Measurements from ENCODE around the gene MAP4K4. TPM values are rescaled to one million over a fixed set of nuclear protein-coding genes. Genes with fewer than 3 reads are reported as not detected.

MAP4K4 gene
- total RNA-seq, 1 donor from 2014 or later: 427 TPM

DNA sequence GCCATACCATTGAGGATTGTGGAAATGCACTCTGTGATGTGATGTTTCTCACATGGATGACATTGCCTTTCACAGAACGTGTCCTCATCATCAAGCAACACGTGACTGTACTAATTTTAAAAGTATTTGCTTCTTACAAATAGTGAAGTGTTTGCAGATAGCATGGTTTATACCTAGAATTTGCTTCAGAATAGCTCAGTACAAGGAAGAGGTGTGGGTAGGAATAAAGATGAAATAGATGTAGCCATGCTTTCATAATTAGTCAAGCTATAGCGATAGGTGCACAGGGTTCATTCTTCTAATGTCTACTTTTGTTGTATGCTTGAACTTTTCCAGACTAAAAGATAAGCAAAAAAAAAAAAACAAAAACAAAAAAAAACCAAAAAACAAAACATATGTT, 27.5 kb downstream of the MAP4K4 start:
- DNase-seq (ENCODE audit: low spot score): no peak
- TF ChIP-seq, protein P1, sequence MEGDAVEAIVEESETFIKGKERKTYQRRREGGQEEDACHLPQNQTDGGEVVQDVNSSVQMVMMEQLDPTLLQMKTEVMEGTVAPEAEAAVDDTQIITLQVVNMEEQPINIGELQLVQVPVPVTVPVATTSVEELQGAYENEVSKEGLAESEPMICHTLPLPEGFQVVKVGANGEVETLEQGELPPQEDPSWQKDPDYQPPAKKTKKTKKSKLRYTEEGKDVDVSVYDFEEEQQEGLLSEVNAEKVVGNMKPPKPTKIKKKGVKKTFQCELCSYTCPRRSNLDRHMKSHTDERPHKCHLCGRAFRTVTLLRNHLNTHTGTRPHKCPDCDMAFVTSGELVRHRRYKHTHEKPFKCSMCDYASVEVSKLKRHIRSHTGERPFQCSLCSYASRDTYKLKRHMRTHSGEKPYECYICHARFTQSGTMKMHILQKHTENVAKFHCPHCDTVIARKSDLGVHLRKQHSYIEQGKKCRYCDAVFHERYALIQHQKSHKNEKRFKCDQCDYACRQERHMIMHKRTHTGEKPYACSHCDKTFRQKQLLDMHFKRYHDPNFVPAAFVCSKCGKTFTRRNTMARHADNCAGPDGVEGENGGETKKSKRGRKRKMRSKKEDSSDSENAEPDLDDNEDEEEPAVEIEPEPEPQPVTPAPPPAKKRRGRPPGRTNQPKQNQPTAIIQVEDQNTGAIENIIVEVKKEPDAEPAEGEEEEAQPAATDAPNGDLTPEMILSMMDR (IDR thresholded peaks at IDR 0.05; ENCODE audit: unreplicated experiment): no peak
- Mint-ChIP-seq H3K4me3 (ENCODE audit: unreplicated experiment) (no peak overlapping the region), H3K9me3 (ENCODE audit: unreplicated experiment) (no peaks in the 10 kb centered on the region), H3K27ac (ENCODE audit: unreplicated experiment) (no peak overlapping the region), H3K36me3 (ENCODE audit: low read depth, unreplicated experiment) (peaks cover 6% of the 10 kb centered on the region), H3K27me3 (ENCODE audit: unreplicated experiment) (peaks cover 3% of the 10 kb centered on the region), H3K4me1 (ENCODE audit: unreplicated experiment) (peaks cover 68% of the 10 kb centered on the region)

DNA sequence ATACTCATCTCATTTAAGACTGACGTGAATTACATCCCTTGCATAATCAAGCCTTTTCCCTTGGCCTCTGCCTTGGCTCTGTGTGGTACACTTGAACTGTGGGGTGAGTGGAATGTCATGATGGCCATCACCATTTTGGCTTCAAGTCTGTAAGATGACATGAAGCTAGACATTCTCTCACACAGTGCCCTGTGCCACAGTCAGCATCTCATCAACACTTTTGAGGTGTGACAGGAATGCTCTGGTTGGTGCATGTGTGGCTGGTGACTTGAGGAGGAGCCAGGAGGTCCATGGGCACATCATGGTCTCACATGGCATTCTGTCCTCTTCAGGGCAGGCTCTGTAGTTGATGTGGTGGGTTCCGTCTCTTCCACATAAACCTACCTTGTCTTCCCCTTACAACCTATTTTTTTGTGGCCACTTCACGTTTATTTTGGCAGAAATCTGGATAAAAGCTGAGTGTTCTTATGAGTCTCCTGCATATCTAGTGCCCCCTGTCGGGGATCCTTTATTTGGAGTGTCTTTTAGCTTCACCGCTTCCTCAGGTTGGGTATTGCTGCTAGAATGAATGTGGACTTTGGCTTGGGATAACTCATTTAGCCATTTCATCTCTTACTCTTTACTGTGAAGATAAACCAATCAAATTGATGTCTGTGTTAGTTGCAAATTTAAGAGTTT, 28.1 kb downstream of the MAP4K4 start:
- Mint-ChIP-seq H3K27me3 (ENCODE audit: unreplicated experiment) (peaks cover 3% of the 10 kb centered on the region), H3K9me3 (ENCODE audit: unreplicated experiment) (no peaks in the 10 kb centered on the region), H3K4me1 (ENCODE audit: unreplicated experiment) (peaks cover 69% of the 10 kb centered on the region), H3K27ac (ENCODE audit: unreplicated experiment) (no peak overlapping the region), H3K4me3 (ENCODE audit: unreplicated experiment) (no peak overlapping the region), H3K36me3 (ENCODE audit: low read depth, unreplicated experiment) (peaks cover 8% of the 10 kb centered on the region)
- TF ChIP-seq, protein P1 (IDR thresholded peaks at IDR 0.05; ENCODE audit: unreplicated experiment): peak; percentile 44
- DNase-seq (ENCODE audit: low spot score): peak; percentile 24

GRCh38 chr2:101728865-101729264, 31.4 kb downstream of the MAP4K4 start:
- H3K27me3 Mint-ChIP-seq (ENCODE audit: unreplicated experiment): peaks cover 1% of the 10 kb centered on the region
- H3K36me3 Mint-ChIP-seq (ENCODE audit: low read depth, unreplicated experiment): peaks cover 5% of the 10 kb centered on the region
- no peaks in the 10 kb centered on the region for H3K9me3 Mint-ChIP-seq (ENCODE audit: unreplicated experiment)
- no peak for DNase-seq (ENCODE audit: low spot score)
- peaks cover 62% of the 10 kb centered on the region for H3K4me1 Mint-ChIP-seq (ENCODE audit: unreplicated experiment)
- TF ChIP-seq, protein P1 (IDR thresholded peaks at IDR 0.05; ENCODE audit: unreplicated experiment): no peak
- no peak overlapping the region for H3K4me3 Mint-ChIP-seq (ENCODE audit: unreplicated experiment)
- peak overlapping the region; percentile 34 for H3K27ac Mint-ChIP-seq (ENCODE audit: unreplicated experiment)

DNA sequence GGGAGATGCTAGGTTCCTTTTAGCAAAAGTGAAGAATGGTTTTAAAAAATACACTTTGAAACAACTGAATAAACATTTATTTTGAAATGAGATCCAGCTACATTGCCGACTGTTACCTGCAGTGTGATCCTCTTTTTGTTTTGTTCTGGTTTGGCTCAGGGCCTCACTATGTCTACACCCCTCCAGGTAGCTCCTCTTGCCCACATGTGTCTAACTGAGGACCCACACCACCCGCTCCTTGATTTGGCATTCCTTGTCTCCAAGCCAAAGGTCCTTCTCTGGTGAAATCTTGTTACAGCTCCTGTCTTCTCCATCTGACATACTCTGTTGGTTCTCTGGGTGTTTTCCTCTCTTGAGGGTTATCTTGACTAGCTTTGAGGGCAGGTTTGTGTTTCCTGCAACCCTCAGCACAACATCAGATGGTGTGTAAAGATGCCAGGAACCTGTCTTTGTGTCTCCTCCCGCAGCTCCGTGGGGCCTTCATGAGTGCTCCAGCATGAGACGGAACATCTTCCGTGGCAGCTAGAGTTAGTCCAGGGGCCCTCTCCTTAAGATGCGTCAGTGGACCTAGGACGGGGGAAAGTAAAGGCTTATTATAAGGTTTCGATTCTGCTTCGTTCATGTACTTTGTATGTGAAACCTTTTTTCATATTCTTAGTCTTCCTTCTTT, 32.1 kb downstream of the MAP4K4 start:
- Mint-ChIP-seq H3K36me3 (ENCODE audit: low read depth, unreplicated experiment) (peaks cover 5% of the 10 kb centered on the region), H3K9me3 (ENCODE audit: unreplicated experiment) (no peaks in the 10 kb centered on the region), H3K27me3 (ENCODE audit: unreplicated experiment) (peaks cover 1% of the 10 kb centered on the region), H3K4me3 (ENCODE audit: unreplicated experiment) (no peak overlapping the region), H3K4me1 (ENCODE audit: unreplicated experiment) (peaks cover 58% of the 10 kb centered on the region), H3K27ac (ENCODE audit: unreplicated experiment) (peak overlapping the region; percentile 84)
- TF ChIP-seq, protein P1 (IDR thresholded peaks at IDR 0.05; ENCODE audit: unreplicated experiment): no peak
- DNase-seq (ENCODE audit: low spot score): no peak

Measured in endothelial cell (in vitro differentiated cells).